Duodenal mucosa (tissue), 2 donors: ENCODE data around the gene ME3.

Experiments
- H3K27ac ChIP-seq: one replicate; pipeline ENCODE4 v1.7.0; 2013; ENCODE audit warnings: low read depth, low read length
- H3K27me3 ChIP-seq, 2 donors: one replicate each; pipeline ENCODE4 v1.7.0; 2013; ENCODE audit warnings: low read length in 2 of 2, control low read depth in 1 of 2; ENCODE audit not compliant: insufficient read depth in 2 of 2, control insufficient read depth in 1 of 2
- H3K36me3 ChIP-seq, 2 donors: one replicate each; pipeline ENCODE4 v1.7.0; 2013; ENCODE audit warnings: low read length in 2 of 2, control low read depth in 1 of 2; ENCODE audit not compliant: insufficient read depth in 2 of 2, control insufficient read depth in 1 of 2
- H3K4me1 ChIP-seq, 2 donors: one replicate each; pipeline ENCODE4 v1.7.0; 2013; ENCODE audit warnings: low read length in 2 of 2, control low read depth in 1 of 2; ENCODE audit not compliant: insufficient read depth in 2 of 2, control insufficient read depth in 1 of 2
- H3K4me3 ChIP-seq, 2 donors: one replicate each; pipeline ENCODE4 v1.7.0; 2013; ENCODE audit warnings: low read length in 2 of 2, low read depth in 1 of 2
- H3K9ac ChIP-seq, 2 donors: one replicate each; pipeline ENCODE4 v1.7.0; 2013; ENCODE audit warnings: low read length in 2 of 2, low read depth in 1 of 2
- H3K9me3 ChIP-seq, 2 donors: one replicate each; pipeline ENCODE4 v1.7.0; 2013; ENCODE audit warnings: low read length in 2 of 2, control low read depth in 1 of 2; ENCODE audit not compliant: control insufficient read depth in 1 of 2

The ME3 gene

DNA sequence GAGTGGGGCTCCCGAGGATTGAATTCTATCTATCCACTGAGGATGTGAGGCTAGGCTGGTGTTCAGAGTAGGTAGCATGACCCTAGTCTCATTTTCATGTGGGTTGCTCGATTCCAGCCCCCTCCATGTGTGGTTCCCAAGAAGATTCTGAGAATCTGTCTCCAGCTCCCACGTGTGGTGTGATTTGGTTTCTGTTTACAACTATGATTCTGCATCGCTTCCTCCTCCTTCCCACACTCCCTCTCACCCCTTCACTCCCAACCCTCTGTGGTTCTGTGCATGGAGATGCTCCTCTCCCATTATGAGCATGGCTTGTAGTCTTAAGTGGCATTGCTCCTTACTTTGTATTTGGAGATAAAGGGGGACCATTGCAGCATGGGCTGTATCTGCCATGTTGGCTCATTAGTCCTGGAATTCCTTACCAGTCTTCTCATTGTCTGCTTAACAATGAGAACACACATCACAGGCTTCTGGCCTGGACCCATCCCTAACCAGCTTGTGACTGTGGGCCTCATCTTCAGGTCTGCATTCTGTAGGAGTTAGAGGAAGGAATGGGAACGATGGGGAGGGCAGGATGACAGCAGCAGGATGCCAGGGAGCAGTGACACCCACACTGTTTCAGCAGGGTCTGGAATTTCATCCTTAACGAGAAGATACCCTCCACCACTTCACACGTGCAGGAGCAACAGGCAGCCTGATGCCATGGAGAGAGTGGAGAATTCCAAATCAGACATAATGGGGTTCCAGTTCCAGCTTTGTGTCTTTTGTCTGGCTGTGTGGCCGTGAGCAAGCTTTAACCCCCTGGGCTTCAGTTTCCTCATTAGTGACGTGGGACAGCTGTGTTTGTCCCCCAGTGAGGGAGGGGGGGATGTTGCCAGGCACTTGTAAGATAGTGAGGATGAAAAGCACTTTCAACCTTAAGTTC is 211.7 kb downstream of the ME3 start:
- no peaks in the 10 kb centered on the region for H3K9me3 ChIP-seq
- H3K9ac ChIP-seq = no peak overlapping the region
- peaks cover 0 to 3% of the 10 kb centered on the region in 2 donors for H3K4me1 ChIP-seq
- no peak overlapping the region for H3K4me3 ChIP-seq
- H3K27ac ChIP-seq = no peak overlapping the region
- H3K36me3 ChIP-seq = no peaks in the 10 kb centered on the region
- H3K27me3 ChIP-seq = no peaks in the 10 kb centered on the region

DNA sequence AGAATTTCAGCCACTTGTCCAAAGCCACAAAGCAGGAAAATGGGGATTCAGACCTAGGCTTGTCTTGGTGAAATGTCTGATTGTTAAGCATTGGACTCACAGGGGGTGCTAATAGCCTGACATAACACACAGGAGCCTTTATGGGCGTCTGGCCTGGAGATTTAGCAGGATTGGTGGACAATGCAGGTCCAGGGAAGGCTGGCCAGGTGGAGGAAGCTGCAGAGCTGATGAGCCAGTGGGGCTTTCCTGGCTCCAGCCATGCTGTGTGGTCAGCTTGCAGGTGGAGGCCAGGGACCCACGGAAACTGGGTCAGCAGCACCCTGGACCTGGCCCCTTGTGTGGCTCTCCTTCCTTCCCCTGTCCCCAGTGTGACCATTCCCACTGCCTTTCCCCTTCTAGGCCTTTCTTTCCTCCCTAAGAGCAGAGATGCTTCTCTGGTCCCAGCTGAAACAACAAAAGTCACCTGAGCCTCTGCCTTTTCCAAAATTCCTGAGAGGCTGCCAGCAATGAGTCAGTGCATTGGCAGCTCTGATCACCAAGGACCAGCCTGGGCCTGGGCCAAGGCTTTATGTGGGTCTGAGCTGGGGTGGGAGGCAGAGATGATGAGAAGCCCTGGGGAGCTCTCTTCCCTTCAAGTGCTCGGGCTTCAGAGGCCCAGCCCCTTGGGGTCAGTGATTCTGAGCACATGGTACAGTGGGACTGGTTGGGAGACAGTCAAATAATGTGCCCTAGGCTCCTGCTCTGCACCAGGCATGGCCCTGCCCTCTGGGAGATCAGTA is 212.5 kb downstream of the ME3 start:
- H3K27ac ChIP-seq = no peak overlapping the region
- no peaks in the 10 kb centered on the region for H3K27me3 ChIP-seq
- peaks cover 0 to 3% of the 10 kb centered on the region in 2 donors for H3K4me1 ChIP-seq

DNA sequence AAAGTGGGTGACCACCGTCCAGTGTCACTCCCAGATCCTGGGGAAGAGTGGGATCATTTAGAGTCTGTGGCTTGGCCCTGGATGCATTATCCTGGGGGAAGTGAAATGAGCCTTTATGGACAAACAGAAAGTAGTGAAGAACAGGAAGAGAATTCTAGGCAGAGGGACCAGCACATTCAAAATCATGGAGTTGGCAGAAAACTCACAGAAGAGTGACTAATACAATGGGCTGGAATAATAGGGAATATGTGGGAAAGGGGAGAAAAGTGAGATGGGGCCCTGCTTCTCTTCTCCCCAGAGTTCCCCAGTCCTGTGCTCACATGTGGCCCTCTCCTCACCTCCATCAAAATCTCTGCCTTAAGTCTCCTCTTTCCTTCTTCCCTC is 213.4 kb downstream of the ME3 start:
- H3K36me3 ChIP-seq = no peaks in the 10 kb centered on the region
- no peak overlapping the region for H3K4me3 ChIP-seq
- peaks cover 0 to 3% of the 10 kb centered on the region in 2 donors for H3K4me1 ChIP-seq
- no peaks in the 10 kb centered on the region for H3K27me3 ChIP-seq
- no peaks in the 10 kb centered on the region for H3K9me3 ChIP-seq
- no peak overlapping the region for H3K9ac ChIP-seq
- H3K27ac ChIP-seq = no peak overlapping the region

More for the DNA sequence above, 212.5 kb downstream of the ME3 start:
- H3K4me3 ChIP-seq = no peak overlapping the region
- H3K9me3 ChIP-seq = no peaks in the 10 kb centered on the region
- H3K9ac ChIP-seq = no peak overlapping the region
- no peaks in the 10 kb centered on the region for H3K36me3 ChIP-seq

DNA sequence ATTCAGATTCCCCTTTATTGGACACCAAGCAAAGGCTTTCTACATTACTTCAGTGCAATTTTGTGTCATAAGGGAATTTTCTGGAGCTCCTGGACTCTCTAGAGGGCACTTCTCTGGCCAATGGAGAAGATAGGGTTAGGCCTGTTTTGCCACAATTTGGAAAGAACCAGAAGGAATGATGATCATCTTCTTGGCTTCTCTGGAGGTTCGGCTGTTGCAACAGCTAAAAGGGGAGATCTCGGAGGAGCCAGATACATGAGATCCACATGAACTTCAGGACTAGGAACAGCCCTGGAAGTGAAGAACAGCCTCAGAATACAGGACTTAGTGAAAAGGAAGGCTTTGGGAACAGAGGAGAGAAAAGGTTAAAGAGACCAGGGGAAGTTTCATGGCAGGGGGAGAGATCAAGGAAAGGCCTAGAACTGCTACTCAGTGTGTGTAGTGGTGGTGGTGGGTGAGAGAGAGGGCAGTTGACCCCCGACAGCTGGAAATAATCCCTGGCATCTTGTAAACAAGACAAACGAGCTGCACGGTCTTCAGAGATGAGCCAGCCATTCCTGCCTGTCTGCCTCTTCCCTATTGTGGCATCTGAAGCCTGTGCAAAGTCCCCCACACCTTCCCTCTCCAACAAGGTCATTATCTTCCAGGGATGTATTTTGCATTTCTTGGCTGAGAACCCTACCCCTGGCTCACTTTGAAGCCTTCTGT is 214.0 kb downstream of the ME3 start:
- Histone ChIP-seq H3K27ac (no peak overlapping the region), H3K4me3 (no peak overlapping the region), H3K27me3 (no peaks in the 10 kb centered on the region), H3K9ac (peak overlapping the region in 1 of 2 donors; percentile 7), H3K36me3 (no peaks in the 10 kb centered on the region), H3K9me3 (no peaks in the 10 kb centered on the region), H3K4me1 (peaks cover 0 to 3% of the 10 kb centered on the region in 2 donors)

DNA sequence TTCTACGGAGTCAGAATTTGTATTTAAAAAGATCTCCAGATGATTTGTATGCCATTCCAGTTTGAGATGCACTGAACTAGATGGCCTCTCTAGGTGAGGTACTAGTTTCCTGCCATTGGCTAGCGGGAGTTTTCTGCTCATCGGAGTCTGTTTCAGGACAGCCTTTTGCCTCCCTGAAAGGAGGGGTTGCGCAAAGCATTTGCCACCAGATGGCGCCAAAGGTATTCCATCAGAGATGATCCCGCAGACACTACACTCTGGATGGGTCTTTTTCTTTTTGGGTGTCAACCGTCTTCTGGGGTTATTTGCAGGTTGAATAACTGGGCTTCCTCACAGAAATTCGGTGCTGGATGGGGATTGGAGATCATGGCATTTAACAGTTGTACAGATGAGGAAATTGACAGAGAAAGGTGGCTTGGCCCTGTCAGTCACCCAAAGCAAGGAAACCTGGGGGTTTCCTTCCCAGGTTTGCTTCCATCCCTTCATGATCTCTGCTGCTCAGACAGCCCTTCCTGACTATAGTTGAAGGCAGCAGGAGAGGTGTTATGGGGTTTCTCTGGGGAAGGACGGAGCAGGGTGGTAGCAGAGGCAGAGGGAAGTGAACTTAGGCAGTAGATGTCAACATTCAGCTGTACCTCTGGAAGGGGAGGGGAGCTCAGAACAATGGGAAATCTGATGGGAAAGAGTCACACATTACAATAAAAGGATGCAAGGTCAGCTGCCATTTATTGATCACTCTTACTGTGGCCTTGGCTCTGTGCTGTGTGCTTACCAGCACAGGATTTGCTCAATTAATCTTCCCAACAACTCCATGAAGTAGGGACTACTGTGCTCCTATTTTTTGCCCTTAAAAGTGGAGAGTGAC is 216.1 kb downstream of the ME3 start:
- Histone ChIP-seq H3K36me3 (no peaks in the 10 kb centered on the region), H3K4me3 (no peak overlapping the region), H3K9ac (no peak overlapping the region), H3K9me3 (no peaks in the 10 kb centered on the region), H3K27me3 (no peaks in the 10 kb centered on the region), H3K27ac (no peak overlapping the region), H3K4me1 (peaks cover 0 to 3% of the 10 kb centered on the region in 2 donors)

DNA sequence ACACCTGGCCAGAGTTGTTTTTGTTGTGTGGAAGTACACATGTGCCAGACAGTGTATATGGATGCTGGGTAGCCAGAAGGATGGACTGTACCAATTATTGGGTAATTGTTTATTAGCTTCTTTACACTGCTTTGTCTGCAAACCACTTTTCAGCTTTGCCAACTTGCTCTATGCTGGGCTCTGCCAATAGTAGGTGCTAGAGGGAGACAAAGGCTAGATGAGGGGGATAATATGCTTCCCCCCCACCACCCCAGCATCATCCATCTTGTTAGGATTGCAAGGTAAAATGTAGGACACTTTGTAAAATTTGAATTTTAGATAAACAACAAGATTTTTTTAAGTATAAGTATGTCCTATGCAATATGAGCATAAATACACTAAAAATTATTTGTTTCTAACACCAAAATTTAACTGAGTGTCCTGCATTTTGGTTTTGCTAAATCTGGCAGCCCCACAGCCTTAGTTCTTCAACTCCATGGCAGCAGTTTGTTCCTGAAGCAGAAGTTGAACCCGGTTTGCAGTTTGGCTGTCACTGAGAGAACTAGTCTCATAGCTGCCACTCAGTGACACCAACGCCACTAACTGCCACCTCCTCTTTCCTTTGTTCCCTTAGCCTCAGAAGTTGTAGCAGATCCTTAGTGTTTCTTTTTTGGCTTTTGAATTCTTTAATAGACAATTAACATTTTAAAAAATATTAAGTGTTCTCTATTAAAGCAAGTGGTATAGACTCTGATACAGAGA is 219.0 kb downstream of the ME3 start:
- H3K4me1 ChIP-seq = peaks cover 0 to 3% of the 10 kb centered on the region in 2 donors
- no peaks in the 10 kb centered on the region for H3K27me3 ChIP-seq
- no peaks in the 10 kb centered on the region for H3K36me3 ChIP-seq
- no peaks in the 10 kb centered on the region for H3K9me3 ChIP-seq
- H3K4me3 ChIP-seq = no peak overlapping the region
- no peak overlapping the region for H3K27ac ChIP-seq
- no peak overlapping the region for H3K9ac ChIP-seq

DNA sequence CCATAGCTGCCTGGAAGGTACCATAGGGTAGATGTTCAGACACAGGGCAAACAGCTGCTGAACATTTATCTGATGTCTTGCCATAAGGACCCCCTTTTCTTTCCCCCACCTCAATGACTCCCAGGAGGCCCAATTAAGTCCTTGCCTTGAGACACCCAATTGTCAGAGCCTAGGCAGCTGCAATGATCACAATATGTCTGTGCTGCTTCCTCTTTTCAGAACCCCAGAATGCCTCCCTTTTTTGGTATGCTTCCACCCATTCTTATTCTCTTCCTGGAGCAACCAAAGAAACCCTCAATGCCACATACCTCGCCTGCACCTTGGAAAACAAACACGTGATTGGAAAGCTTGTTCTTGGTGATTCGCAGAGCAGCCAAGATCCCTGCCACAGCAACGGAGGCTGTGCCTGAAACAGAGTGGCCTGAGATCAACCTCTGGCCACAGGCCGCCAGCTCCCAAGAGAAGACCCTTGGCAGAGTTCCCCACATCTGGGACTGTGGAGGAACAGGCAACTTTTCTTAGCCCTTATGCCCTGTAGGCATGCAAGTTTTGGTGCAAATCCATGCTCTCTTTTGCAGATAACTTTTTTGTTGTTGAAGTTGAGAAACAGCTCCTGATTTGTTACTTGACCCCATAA is 222.3 kb downstream of the ME3 start:
- Histone ChIP-seq H3K9ac (no peak overlapping the region), H3K27ac (no peak overlapping the region), H3K9me3 (no peaks in the 10 kb centered on the region), H3K4me1 (no peaks in the 10 kb centered on the region), H3K4me3 (no peak overlapping the region), H3K27me3 (no peaks in the 10 kb centered on the region), H3K36me3 (peaks cover 0 to 8% of the 10 kb centered on the region in 2 donors)

DNA sequence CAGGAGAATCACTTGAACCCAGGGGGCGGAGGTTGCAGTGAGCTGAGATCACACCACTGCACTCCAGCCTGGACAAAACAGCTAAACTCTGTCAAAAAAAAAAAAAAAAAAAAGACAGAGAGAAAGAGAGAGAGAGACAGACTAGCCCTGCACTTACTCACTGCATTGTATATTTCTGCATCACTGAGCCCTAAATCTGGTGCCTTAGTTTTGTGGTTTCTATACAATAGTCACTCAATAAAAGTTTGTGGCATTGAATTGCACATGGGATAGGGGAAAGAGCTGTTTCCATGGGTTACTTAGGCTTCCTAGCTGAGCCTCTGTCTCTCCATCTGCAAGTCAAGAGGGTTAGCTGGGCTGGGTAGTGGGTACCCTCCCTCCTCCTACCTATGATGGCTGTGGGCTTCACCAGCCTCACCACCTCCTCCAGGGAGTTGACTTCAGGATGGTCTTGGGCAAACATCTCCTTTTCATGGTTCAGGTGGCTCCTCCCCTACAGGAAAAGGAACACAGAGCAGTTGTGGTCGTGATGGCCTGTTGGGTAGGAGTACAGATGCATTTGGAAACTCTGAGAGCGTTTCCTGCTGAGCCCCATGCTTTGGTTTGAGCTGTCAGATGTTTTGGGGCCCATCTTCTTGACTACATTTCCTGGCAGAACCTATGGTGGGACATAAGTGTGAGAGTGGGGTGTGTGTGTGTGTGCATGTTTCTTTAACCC is 224.5 kb downstream of the ME3 start:
- Histone ChIP-seq H3K27me3 (no peaks in the 10 kb centered on the region), H3K36me3 (peaks cover 0 to 8% of the 10 kb centered on the region in 2 donors), H3K9me3 (no peaks in the 10 kb centered on the region), H3K9ac (no peak overlapping the region), H3K27ac (no peak overlapping the region), H3K4me3 (no peak overlapping the region), H3K4me1 (no peaks in the 10 kb centered on the region)
